Hepatocyte (in vitro differentiated cells): ENCODE results near the gene GIPR. TPM values are rescaled to one million over a fixed set of nuclear protein-coding genes. Genes with fewer than 3 reads are reported as not detected.
A peak's percentile ranks its signal among the peaks of the same experiment; 100 is the strongest.

Source experiments
- DNase-seq: peaks from one replicate; pipeline ENCODE4 v3.0.0-alpha.2; 2016; ENCODE audit warnings: low spot score
- H2AFZ ChIP-seq: fragments of 200-600 bp; sonication (generic); 2 replicates; pipeline ENCODE4 v1.6.0; 2016; ENCODE audit warnings: antibody characterized with exemption, mild to moderate bottlenecking
- H3K27ac ChIP-seq: fragments of 200-600 bp; sonication (generic); 2 replicates; pipeline ENCODE4 v1.5.1; 2016; ENCODE audit warnings: mild to moderate bottlenecking
- H3K27me3 ChIP-seq: fragments of 200-600 bp; sonication (generic); 2 replicates; pipeline ENCODE4 v1.6.1; 2016
- H3K36me3 ChIP-seq: fragments of 200-600 bp; sonication (generic); replicated peaks from 2 replicates; pipeline ENCODE4 v1.5.1; 2016; ENCODE audit warnings: low read depth; ENCODE audit not compliant: insufficient read depth
- H3K4me1 ChIP-seq: fragments of 200-600 bp; sonication (generic); 2 replicates; pipeline ENCODE4 v1.5.1; 2016; ENCODE audit warnings: mild to moderate bottlenecking, moderate library complexity; ENCODE audit not compliant: insufficient read depth
- H3K4me2 ChIP-seq: fragments of 200-600 bp; sonication (generic); 2 replicates; pipeline ENCODE4 v1.6.0; 2016
- H3K4me3 ChIP-seq: fragments of 200-600 bp; sonication (generic); 2 replicates; pipeline ENCODE4 v1.5.1; 2016; ENCODE audit warnings: mild to moderate bottlenecking
- H3K79me2 ChIP-seq: fragments of 200-600 bp; sonication (generic); 2 replicates; pipeline ENCODE4 v1.6.0; 2017; ENCODE audit warnings: mild to moderate bottlenecking
- H3K9me2 ChIP-seq: fragments of 200-600 bp; sonication (generic); replicated peaks from 2 replicates; pipeline ENCODE4 v1.6.0; 2017; ENCODE audit warnings: mild to moderate bottlenecking; ENCODE audit not compliant: insufficient read depth
- H3K9me3 ChIP-seq: fragments of 200-600 bp; sonication (generic); 2 replicates; pipeline ENCODE4 v1.5.1; 2016; ENCODE audit warnings: low read depth, mild to moderate bottlenecking
- H4K20me1 ChIP-seq: fragments of 200-600 bp; sonication (generic); 2 replicates; pipeline ENCODE4 v1.6.0; 2016; ENCODE audit warnings: mild to moderate bottlenecking; ENCODE audit not compliant: insufficient read depth, poor library complexity, severe bottlenecking
- CTCF ChIP-seq: fragments of 200-600 bp; sonication (generic); IDR thresholded peaks from 2 replicates; pipeline ENCODE4 v1.5.1; 2016; ENCODE audit warnings: antibody characterized with exemption, mild to moderate bottlenecking; ENCODE audit not compliant: poor library complexity
- EZH2 ChIP-seq: fragments of 200-600 bp; sonication (generic); IDR thresholded peaks from 2 replicates; pipeline ENCODE4 v1.6.1; 2016; ENCODE audit warnings: antibody characterized with exemption, mild to moderate bottlenecking, borderline replicate concordance
- EZH2phosphoT487 ChIP-seq: fragments of 200-600 bp; sonication (generic); IDR thresholded peaks from one replicate; pipeline ENCODE4 v1.6.1; 2018; ENCODE audit warnings: antibody characterized with exemption, mild to moderate bottlenecking, low read depth, moderate library complexity; ENCODE audit not compliant: unreplicated experiment, severe bottlenecking
- WGBS: methylation state at CpG from one replicate; pipeline ENCODE4 v1.1.6; 2016; ENCODE audit warnings: low lambda C conversion rate; ENCODE audit errors: missing lambda C conversion rate; 5-methylcytosine and 5-hydroxymethylcytosine counted together
- polyA plus RNA-seq: library from polyadenylated mRNA; unstranded; fragments of >200 nt; fragmentation: Nextera tagmentation; extraction: Ambion mirVana; gene quantifications from 2 replicates; pipeline ENCODE4 v1.2.1, GENCODE V29; 2016
- total RNA-seq: library from RNA; depleted of rRNA; stranded (reverse); fragments of >200 nt; gene quantifications from 2 replicates; pipeline ENCODE4 v1.2.3, GENCODE V29; 2014

Gene GIPR
- total and polyA plus RNA-seq, 2 experiments from 2014 or later: 2.7 to 5.6 TPM

GRCh38 chr19:45715139-45715538 lies 47.1 kb downstream of the GIPR start:
- H3K27me3 ChIP-seq: no peaks in the 10 kb centered on the region
- H2AFZ ChIP-seq: no peak overlapping the region
- H3K4me3 ChIP-seq: no peak overlapping the region
- no peak overlapping the region for H3K4me2 ChIP-seq
- H3K27ac ChIP-seq: no peak overlapping the region
- DNase-seq: no peak
- no peaks in the 10 kb centered on the region for H3K36me3 ChIP-seq
- no peaks in the 10 kb centered on the region for H3K9me3 ChIP-seq
- 84% methylated on average over 3 of the region's 3 CpGs for WGBS
- H3K79me2 ChIP-seq: peaks cover 73% of the 10 kb centered on the region
- H3K4me1 ChIP-seq: peaks cover 11% of the 10 kb centered on the region
- H4K20me1 ChIP-seq: no peaks in the 10 kb centered on the region
- no peaks in the 10 kb centered on the region for H3K9me2 ChIP-seq
- no peak for TF ChIP-seq EZH2
- TF ChIP-seq CTCF: no peak
- TF ChIP-seq EZH2phosphoT487: no peak

GRCh38 chr19:45716359-45717130 lies 48.5 kb downstream of the GIPR start:
- Histone ChIP-seq H3K79me2 (peaks cover 64% of the 10 kb centered on the region), H3K36me3 (no peaks in the 10 kb centered on the region), H3K4me2 (peak overlapping the region; percentile 77), H3K27me3 (no peaks in the 10 kb centered on the region), H3K4me1 (peaks cover 11% of the 10 kb centered on the region), H3K4me3 (peak overlapping the region; percentile 34), H2AFZ (peak overlapping the region; percentile 14), H3K9me3 (no peaks in the 10 kb centered on the region), H3K27ac (peak overlapping the region; percentile 86), H4K20me1 (no peaks in the 10 kb centered on the region), H3K9me2 (no peaks in the 10 kb centered on the region)
- WGBS: 4% methylated on average over 23 of the region's 24 CpGs
- TF ChIP-seq EZH2 (no peak), CTCF (no peak), EZH2phosphoT487 (no peak)
- peak; percentile 60 for DNase-seq

DNA sequence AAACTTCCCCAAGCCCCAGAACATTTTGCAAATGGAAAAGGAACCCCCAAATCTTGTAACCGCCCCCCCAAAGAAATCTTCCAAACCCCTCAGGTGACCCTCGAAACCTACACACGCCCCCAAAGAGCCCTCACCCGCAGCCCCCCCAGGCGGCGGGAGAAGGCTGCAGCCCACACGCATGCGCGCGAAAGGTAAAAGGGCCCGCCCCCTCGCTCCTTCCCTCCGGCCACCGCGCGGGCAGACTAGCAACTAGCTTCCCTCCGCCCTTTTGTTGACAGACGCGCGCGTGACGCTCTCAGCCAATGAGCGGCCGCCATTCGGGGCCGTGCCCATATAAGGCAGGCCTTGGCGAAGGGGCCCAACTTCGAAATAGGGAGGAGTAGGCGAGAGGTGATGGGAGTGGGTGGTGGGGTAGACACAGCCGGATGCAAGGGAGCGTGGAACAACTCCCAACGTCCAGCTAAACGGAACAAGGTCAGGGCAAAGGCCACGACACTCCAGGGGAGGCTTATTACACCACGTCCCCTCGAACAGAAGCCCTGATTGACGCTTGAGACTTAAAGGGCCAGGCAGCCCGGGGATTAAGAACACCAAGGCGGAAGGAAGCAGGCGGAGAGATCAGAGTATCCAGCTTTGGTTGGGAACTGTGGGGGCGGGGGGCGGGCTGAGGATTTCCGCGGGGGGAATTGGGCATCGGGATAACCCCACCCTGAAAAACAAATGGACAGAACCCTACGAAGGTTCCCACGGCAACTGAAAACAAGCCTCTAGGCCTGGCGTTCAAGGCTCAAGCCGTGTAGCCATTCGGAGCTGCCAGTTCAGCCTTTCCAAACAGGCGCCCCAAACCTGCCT lies 49.3 kb downstream of the GIPR start:
- Histone ChIP-seq H3K9me3 (no peaks in the 10 kb centered on the region), H3K27ac (peak overlapping the region; percentile 95), H3K36me3 (no peaks in the 10 kb centered on the region), H4K20me1 (no peaks in the 10 kb centered on the region), H3K27me3 (no peaks in the 10 kb centered on the region), H3K4me1 (peaks cover 11% of the 10 kb centered on the region), H2AFZ (peak overlapping the region; percentile 14), H3K4me2 (peak overlapping the region; percentile 77), H3K4me3 (peak overlapping the region; percentile 34), H3K79me2 (peaks cover 68% of the 10 kb centered on the region), H3K9me2 (no peaks in the 10 kb centered on the region)
- WGBS: 3% methylated on average over 50 of the region's 51 CpGs
- TF ChIP-seq EZH2phosphoT487: no peak
- peak; percentile 24 for TF ChIP-seq CTCF
- TF ChIP-seq EZH2: no peak
- DNase-seq: peak; percentile 100
